ENCODE results near the gene TDO2. TPM values are rescaled to one million over a fixed set of nuclear protein-coding genes. Genes with fewer than 3 reads are reported as not detected.

Gene TDO2
- total RNA-seq, 2 experiments from 2014 or later, result not detected

GRCh38 chr4:155953151-155954117 lies 49.9 kb downstream of the TDO2 start, which contains the start of gene CTSO:
Gene CTSO (minus strand): TSS chr4:155953866. CDS start chr4:155953847, 19 bp downstream.
- Histone ChIP-seq H3K4me2 (ENCODE audit: low read length) (peak within 1 kb of the TSS; percentile 74), H3K9me3 (ENCODE audit: low read length) (no peaks in the 10 kb centered on the region), H3K4me1 (ENCODE audit: insufficient read depth, low read length, poor library complexity, severe bottlenecking) (no peaks in the 10 kb centered on the region), H3K27ac (ENCODE audit: low read depth, low read length, poor library complexity, severe bottlenecking) (peak within 1 kb of the TSS; percentile 45), H2AFZ (ENCODE audit: low read length) (peak within 1 kb of the TSS; percentile 70), H4K20me1 (ENCODE audit: insufficient read depth, low read length) (no peaks in the 10 kb centered on the region), H3K79me2 (ENCODE audit: insufficient read depth, low read depth, low read length) (no peaks in the 10 kb centered on the region), H3K4me3 (ENCODE audit: low read depth, low read length, poor library complexity, severe bottlenecking) (peak within 1 kb of the TSS; percentile 64), H3K36me3 (ENCODE audit: insufficient read depth, low read length) (no peaks in the 10 kb centered on the region), H3K9me2 (ENCODE audit: insufficient read depth, low read length) (no peaks in the 10 kb centered on the region)
- peak; percentile 66 for DNase-seq (ENCODE audit: low spot score)
- TF ChIP-seq EZH2phosphoT487 (IDR thresholded peaks at IDR 0.05; ENCODE audit: borderline replicate concordance, low read depth, low read length), result no peak
- TF ChIP-seq CTCF (conservative IDR thresholded peaks at IDR 0.05; ENCODE audit: low read length), result peak; percentile 73
- POLR2A ChIA-PET, result interaction anchor here (1.4 kb wide), 1 partner anchor 43 kb away, joined by 3 read pairs; no protein-coding TSS in a partner anchor
- intact Hi-C loops (cut with micrococcal nuclease; ENCODE audit: unreplicated experiment), result loop anchor here (2.0 kb wide), 1 partner anchor 143 kb away; no protein-coding TSS in a partner anchor
- BruUV-seq (replicated peaks), result no TSS peak
- CTCF ChIA-PET (ENCODE audit: unreplicated experiment), result interaction anchor here (1.0 to 1.6 kb wide), 2 partner anchors 143 to 145 kb away, joined by 3 to 4 read pairs; no protein-coding TSS in a partner anchor

- Histone ChIP-seq H3K27ac (ENCODE audit: low read depth, low read length, poor library complexity, severe bottlenecking) (no peak overlapping the region), H2AFZ (ENCODE audit: low read length) (peak overlapping the region; percentile 70), H3K9me2 (ENCODE audit: insufficient read depth, low read length) (no peaks in the 10 kb centered on the region), H3K79me2 (ENCODE audit: insufficient read depth, low read depth, low read length) (no peaks in the 10 kb centered on the region), H4K20me1 (ENCODE audit: insufficient read depth, low read length) (no peaks in the 10 kb centered on the region), H3K4me3 (ENCODE audit: low read depth, low read length, poor library complexity, severe bottlenecking) (peak overlapping the region; percentile 64), H3K4me1 (ENCODE audit: insufficient read depth, low read length, poor library complexity, severe bottlenecking) (no peaks in the 10 kb centered on the region), H3K4me2 (ENCODE audit: low read length) (peak overlapping the region; percentile 74; the same call in 1 of the 2 replicates), H3K9me3 (ENCODE audit: low read length) (no peaks in the 10 kb centered on the region), H3K36me3 (ENCODE audit: insufficient read depth, low read length) (no peaks in the 10 kb centered on the region)
- POLR2A ChIA-PET, result no interaction called here
- BruUV-seq (replicated peaks), result no TSS peak
- CTCF ChIA-PET (ENCODE audit: unreplicated experiment), result interaction anchor here (1.6 kb wide), 1 partner anchor 144 kb away, joined by 4 read pairs; no protein-coding TSS in a partner anchor
- DNase-seq (ENCODE audit: low spot score), result no peak
- no peak for TF ChIP-seq CTCF (conservative IDR thresholded peaks at IDR 0.05; ENCODE audit: low read length)
- no peak for TF ChIP-seq EZH2phosphoT487 (IDR thresholded peaks at IDR 0.05; ENCODE audit: borderline replicate concordance, low read depth, low read length)
- intact Hi-C loops (cut with micrococcal nuclease; ENCODE audit: unreplicated experiment), result no loop called here
Observed at GRCh38 chr4:155954118-155954685, 50.7 kb downstream of the TDO2 start.

All from OCI-LY7 (cell line).